OCI-LY7 (cell line): ENCODE data around the gene MID1. TPM values are rescaled to one million over a fixed set of nuclear protein-coding genes. Genes with fewer than 3 reads are reported as not detected.

Experiments used
- BruUV-seq: library from RNA; stranded (reverse); fragments of 400-500 nt; replicated peaks from 2 replicates; lab custom pipeline; 2021; lab: Mats Ljungman, UMichigan
- CTCF ChIA-PET: fragments of 300-600 bp; sonication (Branson Sonifier 250); formaldehyde crosslinking; loops from one replicate; lab custom pipeline; 2022; ENCODE audit warnings: antibody characterized with exemption; ENCODE audit not compliant: unreplicated experiment; lab: Charles Lee
- POLR2A ChIA-PET: fragments of 300-600 bp; sonication (Branson Sonifier 250); formaldehyde crosslinking; loops from one replicate; lab custom pipeline; 2022; ENCODE audit warnings: antibody characterized with exemption; lab: Charles Lee
- DNase-seq: peaks from one replicate; pipeline ENCODE4 v3.0.0-alpha.2; 2015; ENCODE audit warnings: low spot score
- H2AFZ ChIP-seq: fragments of 200-600 bp; sonication (generic), shearing (Covaris generic); 2 replicates; pipeline ENCODE4 v1.6.1; 2014; ENCODE audit warnings: mild to moderate bottlenecking, antibody characterized with exemption, low read length, moderate library complexity
- H3K27ac ChIP-seq: fragments of 200-600 bp; sonication (generic); 2 replicates; pipeline ENCODE4 v1.5.1; 2014; ENCODE audit warnings: mixed run types, low read depth, mild to moderate bottlenecking, moderate library complexity, low read length, inconsistent platforms; ENCODE audit not compliant: poor library complexity, severe bottlenecking
- H3K36me3 ChIP-seq: fragments of 200-600 bp; sonication (generic); 2 replicates; pipeline ENCODE4 v1.6.1; 2014; ENCODE audit warnings: mild to moderate bottlenecking, antibody characterized with exemption, low read length, moderate library complexity, mixed read lengths; ENCODE audit not compliant: insufficient read depth
- H3K4me1 ChIP-seq: fragments of 200-600 bp; sonication (generic); 2 replicates; pipeline ENCODE4 v1.5.1; 2014; ENCODE audit warnings: mild to moderate bottlenecking, low read length; ENCODE audit not compliant: insufficient read depth, poor library complexity, severe bottlenecking
- H3K4me2 ChIP-seq: fragments of 200-600 bp; sonication (generic); 2 replicates; pipeline ENCODE4 v1.6.1; 2014; ENCODE audit warnings: mild to moderate bottlenecking, low read length
- H3K4me3 ChIP-seq: fragments of 200-600 bp; sonication (generic); 2 replicates; pipeline ENCODE4 v1.5.1; 2014; ENCODE audit warnings: mild to moderate bottlenecking, low read depth, low read length; ENCODE audit not compliant: poor library complexity, severe bottlenecking
- H3K79me2 ChIP-seq: fragments of 200-600 bp; sonication (generic); 2 replicates; pipeline ENCODE4 v1.6.1; 2016; ENCODE audit warnings: low read depth, mild to moderate bottlenecking, low read length, moderate library complexity, mixed read lengths; ENCODE audit not compliant: insufficient read depth
- H3K9me2 ChIP-seq: fragments of 200-600 bp; sonication (generic); 2 replicates; pipeline ENCODE4 v1.6.1; 2016; ENCODE audit warnings: mild to moderate bottlenecking, low read length, mixed read lengths; ENCODE audit not compliant: insufficient read depth
- H3K9me3 ChIP-seq: fragments of 200-600 bp; sonication (generic); 2 replicates; pipeline ENCODE4 v1.6.1; 2014; ENCODE audit warnings: mild to moderate bottlenecking, mixed run types, low read length, mixed read lengths
- H4K20me1 ChIP-seq: fragments of 200-600 bp; sonication (generic); 2 replicates; pipeline ENCODE4 v1.6.1; 2014; ENCODE audit warnings: mild to moderate bottlenecking, antibody characterized with exemption, low read length, moderate library complexity, mixed read lengths; ENCODE audit not compliant: insufficient read depth
- EZH2phosphoT487 ChIP-seq: fragments of 200-600 bp; sonication (generic); IDR thresholded peaks from 2 replicates; pipeline ENCODE4 v1.6.1; 2018; ENCODE audit warnings: low read depth, borderline replicate concordance, mild to moderate bottlenecking, mixed run types, antibody characterized with exemption, low read length, moderate library complexity, mixed read lengths
- intact Hi-C: fragments of 100-400 bp; cut with micrococcal nuclease; formaldehyde crosslinking; loops from one replicate; pipeline ENCODE4 v1.10.0; 2022; ENCODE audit not compliant: unreplicated experiment
- total RNA-seq, 2 experiments: library from RNA; depleted of rRNA in 1 of 2; stranded (reverse); fragments of >200 nt in 1 of 2; shearing (Covaris generic) in 1 of 2; gene quantifications; 2 replicates each; pipeline ENCODE4 v1.2.3, GENCODE V29; 2014 to 2022
- TF ChIP-seq, protein P1 (sequence below): fragments of 200-600 bp; sonication (generic); conservative IDR thresholded peaks from 2 replicates; pipeline ENCODE4 v1.5.1; 2014; ENCODE audit warnings: mild to moderate bottlenecking, antibody characterized with exemption, low read length, moderate library complexity, mixed read lengths

The MID1 gene
- total RNA-seq, 2 experiments from 2014 or later, result 0.76 to 1.0 TPM

DNA sequence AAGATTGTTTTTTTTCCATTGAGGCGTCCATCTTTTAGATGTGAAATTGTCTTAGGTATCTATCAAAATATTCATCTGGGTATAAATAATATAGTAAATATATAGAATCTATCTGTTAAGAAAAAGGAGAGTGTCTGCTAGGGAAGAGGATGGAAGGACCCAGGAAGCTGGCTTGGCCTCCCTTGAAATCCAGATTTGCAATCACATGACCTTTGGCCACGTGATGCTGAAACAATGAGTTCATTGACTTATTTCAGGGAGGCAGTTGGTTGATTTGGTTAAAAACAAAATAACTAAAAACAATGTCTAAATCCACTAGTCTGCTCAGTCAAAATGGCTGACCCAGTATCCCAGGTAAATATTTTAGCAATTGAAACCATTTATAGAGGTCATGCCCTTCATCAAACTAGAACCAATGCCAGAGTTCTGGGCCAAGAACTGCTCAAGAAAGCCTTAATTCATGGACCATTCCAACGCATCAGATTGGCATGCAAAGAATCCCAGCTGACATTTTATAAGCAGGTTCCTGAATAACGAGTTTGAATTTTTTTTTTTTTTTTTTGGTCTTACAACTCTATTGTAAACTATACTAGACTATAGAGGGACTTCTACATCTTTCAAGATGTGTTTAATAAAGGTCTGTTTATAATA, 172.7 kb downstream of the MID1 start:
- POLR2A ChIA-PET, result no interaction called here
- H3K79me2 ChIP-seq, result no peaks in the 10 kb centered on the region
- no peak overlapping the region for H3K4me3 ChIP-seq
- intact Hi-C loops, result no loop called here
- H2AFZ ChIP-seq, result no peak overlapping the region
- DNase-seq, result no peak
- TF ChIP-seq EZH2phosphoT487, result no peak
- TF ChIP-seq, protein P1, sequence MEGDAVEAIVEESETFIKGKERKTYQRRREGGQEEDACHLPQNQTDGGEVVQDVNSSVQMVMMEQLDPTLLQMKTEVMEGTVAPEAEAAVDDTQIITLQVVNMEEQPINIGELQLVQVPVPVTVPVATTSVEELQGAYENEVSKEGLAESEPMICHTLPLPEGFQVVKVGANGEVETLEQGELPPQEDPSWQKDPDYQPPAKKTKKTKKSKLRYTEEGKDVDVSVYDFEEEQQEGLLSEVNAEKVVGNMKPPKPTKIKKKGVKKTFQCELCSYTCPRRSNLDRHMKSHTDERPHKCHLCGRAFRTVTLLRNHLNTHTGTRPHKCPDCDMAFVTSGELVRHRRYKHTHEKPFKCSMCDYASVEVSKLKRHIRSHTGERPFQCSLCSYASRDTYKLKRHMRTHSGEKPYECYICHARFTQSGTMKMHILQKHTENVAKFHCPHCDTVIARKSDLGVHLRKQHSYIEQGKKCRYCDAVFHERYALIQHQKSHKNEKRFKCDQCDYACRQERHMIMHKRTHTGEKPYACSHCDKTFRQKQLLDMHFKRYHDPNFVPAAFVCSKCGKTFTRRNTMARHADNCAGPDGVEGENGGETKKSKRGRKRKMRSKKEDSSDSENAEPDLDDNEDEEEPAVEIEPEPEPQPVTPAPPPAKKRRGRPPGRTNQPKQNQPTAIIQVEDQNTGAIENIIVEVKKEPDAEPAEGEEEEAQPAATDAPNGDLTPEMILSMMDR, result no peak
- no peak overlapping the region for H3K4me2 ChIP-seq
- no peaks in the 10 kb centered on the region for H3K4me1 ChIP-seq
- H3K9me2 ChIP-seq, result no peaks in the 10 kb centered on the region
- BruUV-seq, result no TSS peak
- no peak overlapping the region for H3K27ac ChIP-seq
- no peaks in the 10 kb centered on the region for H3K36me3 ChIP-seq
- H3K9me3 ChIP-seq, result no peaks in the 10 kb centered on the region
- H4K20me1 ChIP-seq, result no peaks in the 10 kb centered on the region
- CTCF ChIA-PET, result no interaction called here

DNA sequence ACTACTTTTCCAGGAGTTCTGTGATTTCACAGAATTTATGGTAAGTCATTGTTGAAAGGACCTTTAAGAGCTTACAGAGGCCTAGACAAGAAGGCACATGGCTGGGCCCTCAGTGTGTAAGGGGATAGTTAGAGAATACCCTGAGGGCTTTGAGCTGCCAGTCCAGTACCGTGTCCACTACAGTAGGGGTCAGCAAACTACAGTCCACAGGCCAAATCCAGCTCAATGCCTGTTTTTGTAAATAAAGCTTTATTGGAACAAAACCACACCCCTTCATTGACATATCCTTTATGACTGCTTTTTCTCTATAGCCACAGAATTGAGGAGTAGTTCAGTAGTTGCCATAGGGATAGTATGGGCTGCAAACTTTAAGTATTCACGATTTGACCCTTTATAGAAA, 176.2 kb downstream of the MID1 start:
- Histone ChIP-seq H3K4me3 (no peak overlapping the region), H2AFZ (no peak overlapping the region), H3K4me2 (no peak overlapping the region), H3K79me2 (no peaks in the 10 kb centered on the region), H3K36me3 (no peaks in the 10 kb centered on the region), H3K4me1 (no peaks in the 10 kb centered on the region), H4K20me1 (no peaks in the 10 kb centered on the region), H3K9me2 (no peaks in the 10 kb centered on the region), H3K27ac (no peak overlapping the region), H3K9me3 (no peaks in the 10 kb centered on the region)
- no peak for TF ChIP-seq EZH2phosphoT487
- TF ChIP-seq, protein P1, result no peak
- DNase-seq, result no peak
- intact Hi-C loops, result no loop called here
- no TSS peak for BruUV-seq
- ChIA-PET CTCF (no interaction called here), POLR2A (interaction anchor here (0.6 kb wide), 1 partner anchor 179 kb away, joined by 7 read pairs; no protein-coding TSS in a partner anchor)

DNA sequence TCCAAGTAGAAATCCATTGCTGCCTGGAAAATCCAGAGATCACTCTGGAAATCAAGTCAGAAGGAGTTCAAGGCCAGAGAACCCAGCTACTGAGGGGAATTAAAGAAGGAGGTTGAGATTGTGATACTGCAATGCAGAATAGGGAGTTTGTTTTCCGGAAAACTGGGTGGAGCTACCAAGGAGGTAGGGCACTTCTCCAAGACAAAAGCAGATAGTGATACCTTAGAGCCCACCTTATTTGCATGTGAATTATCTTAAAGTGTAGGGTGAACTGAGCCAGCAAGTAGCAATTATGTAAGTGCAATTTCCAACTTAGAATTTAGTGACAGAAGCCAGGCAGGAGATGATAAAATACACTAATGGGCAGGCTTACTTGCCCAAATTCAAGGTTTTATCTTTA, 178.9 kb downstream of the MID1 start:
- H2AFZ ChIP-seq, result no peak overlapping the region

More for the DNA sequence above, 178.9 kb downstream of the MID1 start:
- no peaks in the 10 kb centered on the region for H3K9me2 ChIP-seq
- no peak for TF ChIP-seq EZH2phosphoT487
- TF ChIP-seq, protein P1, result no peak
- H3K36me3 ChIP-seq, result no peaks in the 10 kb centered on the region
- no peaks in the 10 kb centered on the region for H3K79me2 ChIP-seq
- no peaks in the 10 kb centered on the region for H4K20me1 ChIP-seq
- ChIA-PET POLR2A (no interaction called here), CTCF (no interaction called here)
- no TSS peak for BruUV-seq
- no peak overlapping the region for H3K4me3 ChIP-seq
- no peak overlapping the region for H3K4me2 ChIP-seq
- H3K9me3 ChIP-seq, result no peaks in the 10 kb centered on the region
- no peaks in the 10 kb centered on the region for H3K4me1 ChIP-seq
- intact Hi-C loops, result no loop called here
- no peak for DNase-seq
- H3K27ac ChIP-seq, result no peak overlapping the region
